Esophagus (tissue), 2 donors: ENCODE measurements around the gene CSNK1A1. TPM values are rescaled to one million over a fixed set of nuclear protein-coding genes. Genes with fewer than 3 reads are reported as not detected.
"Not testable (repeated sequence)": the region's sequence is repeated elsewhere in the genome, so short reads cannot be mapped to it uniquely, and the experiment has no call there.

Experiments
- H3K27ac ChIP-seq, 2 donors: one replicate each; pipeline ENCODE4 v1.5.1; 2013; ENCODE audit warnings: low read depth in 2 of 2, mild to moderate bottlenecking in 2 of 2, inconsistent platforms in 1 of 2, low read length in 1 of 2, moderate library complexity in 1 of 2
- H3K27me3 ChIP-seq, 2 donors: one replicate each; pipeline ENCODE4 v1.6.1; 2013; ENCODE audit warnings: low read length in 2 of 2, control low read depth in 1 of 2, mild to moderate bottlenecking in 1 of 2; ENCODE audit not compliant: insufficient read depth in 2 of 2, control insufficient read depth in 1 of 2
- H3K36me3 ChIP-seq, 2 donors: one replicate each; pipeline ENCODE4 v1.6.1; 2013; ENCODE audit warnings: low read length in 1 of 2; ENCODE audit not compliant: control insufficient read depth in 2 of 2, insufficient read depth in 2 of 2
- H3K4me1 ChIP-seq, 2 donors: one replicate each; pipeline ENCODE4 v1.6.1; 2013; ENCODE audit warnings: low read length in 1 of 2; ENCODE audit not compliant: control insufficient read depth in 2 of 2, insufficient read depth in 2 of 2
- H3K4me3 ChIP-seq, 2 donors: one replicate each; pipeline ENCODE4 v1.5.1; 2013; ENCODE audit warnings: low read length in 2 of 2, mild to moderate bottlenecking in 2 of 2, low read depth in 1 of 2, moderate library complexity in 1 of 2
- H3K9me3 ChIP-seq, 2 donors: one replicate each; pipeline ENCODE4 v1.6.1; 2013; ENCODE audit warnings: mild to moderate bottlenecking in 2 of 2, low read depth in 1 of 2, low read length in 1 of 2, moderate library complexity in 1 of 2; ENCODE audit not compliant: control insufficient read depth in 2 of 2, insufficient read depth in 1 of 2
- WGBS, 2 donors: extraction: QIAGEN DNeasy Blood & Tissue Kit; methylation state at CpG; one replicate each; pipeline ENCODE4 v1.1.7; 2013; 5-methylcytosine and 5-hydroxymethylcytosine counted together
- polyA plus RNA-seq, 2 donors: library from polyadenylated mRNA; stranded (reverse); fragments of 200-250 nt; gene quantifications; one replicate each; pipeline ENCODE4 v1.2.3, GENCODE V29; 2013
- donor health status: healthy with polysubstance abuse.
- donor health status: Bipolar disorder and iron deficiency.

Gene CSNK1A1
- polyA plus RNA-seq, 2 donors = 81.1 to 91.8 TPM

DNA sequence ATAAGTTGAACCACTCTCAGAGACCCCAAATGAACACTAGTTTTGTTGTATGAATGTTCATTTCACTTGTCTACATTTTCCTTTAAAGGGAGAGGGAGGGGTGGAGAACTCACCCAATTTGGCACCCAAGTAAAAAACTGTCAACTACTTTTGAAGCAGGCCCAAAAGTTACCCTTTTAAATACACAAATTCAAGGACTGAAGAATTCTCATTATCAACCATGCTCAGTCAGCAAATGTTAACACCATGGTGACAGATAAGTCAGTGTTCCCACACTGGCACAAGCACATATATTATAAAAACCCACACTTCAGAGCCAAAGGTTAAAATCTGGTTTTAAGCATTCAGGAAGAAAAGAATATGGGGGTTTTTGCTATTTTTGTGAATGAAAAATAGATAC is 31.6 kb downstream of the CSNK1A1 start:
- Histone ChIP-seq H3K27ac (no peak overlapping the region), H3K9me3 (no peaks in the 10 kb centered on the region), H3K27me3 (no peaks in the 10 kb centered on the region), H3K36me3 (peaks cover 0 to 9% of the 10 kb centered on the region in 2 donors), H3K4me1 (peaks cover 0 to 2% of the 10 kb centered on the region in 2 donors), H3K4me3 (no peak overlapping the region)

DNA sequence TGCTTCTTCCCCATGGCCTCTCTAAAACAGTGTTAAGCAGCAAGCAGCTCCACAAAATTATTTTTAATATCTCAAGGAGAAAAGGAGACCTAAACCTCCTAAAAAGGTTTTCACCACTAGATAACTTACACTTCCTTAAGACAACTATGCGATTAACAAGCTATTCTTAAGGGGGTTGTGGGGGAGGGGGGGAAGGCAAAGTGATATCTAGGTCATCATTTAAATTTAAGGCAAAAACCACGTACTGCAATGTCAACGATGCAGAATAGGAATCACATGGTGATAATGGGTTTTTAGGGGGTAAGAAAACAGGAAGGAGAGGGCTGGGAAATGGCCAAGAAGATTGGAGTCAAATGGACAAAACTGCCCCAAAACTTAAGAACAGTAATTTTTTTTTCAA is 32.6 kb downstream of the CSNK1A1 start:
- WGBS, 2 donors = 29 to 33% methylated on average over 3 of the region's 3 CpGs
- H3K4me3 ChIP-seq = no peak overlapping the region
- no peak overlapping the region for H3K27ac ChIP-seq
- H3K36me3 ChIP-seq = peaks cover 0 to 9% of the 10 kb centered on the region in 2 donors
- peaks cover 0 to 2% of the 10 kb centered on the region in 2 donors for H3K4me1 ChIP-seq
- no peaks in the 10 kb centered on the region for H3K9me3 ChIP-seq
- H3K27me3 ChIP-seq = no peaks in the 10 kb centered on the region

GRCh38 chr5:149517461-149518122 is 33.6 kb downstream of the CSNK1A1 start:
- H3K27me3 ChIP-seq = no peaks in the 10 kb centered on the region
- no peak overlapping the region for H3K27ac ChIP-seq
- no peak overlapping the region for H3K4me3 ChIP-seq
- peaks cover 0 to 2% of the 10 kb centered on the region in 2 donors for H3K4me1 ChIP-seq
- peaks cover 0 to 5% of the 10 kb centered on the region in 2 donors for H3K36me3 ChIP-seq
- H3K9me3 ChIP-seq = no peaks in the 10 kb centered on the region
- WGBS, 2 donors = 40 to 44% methylated on average over 5 of the region's 5 CpGs

DNA sequence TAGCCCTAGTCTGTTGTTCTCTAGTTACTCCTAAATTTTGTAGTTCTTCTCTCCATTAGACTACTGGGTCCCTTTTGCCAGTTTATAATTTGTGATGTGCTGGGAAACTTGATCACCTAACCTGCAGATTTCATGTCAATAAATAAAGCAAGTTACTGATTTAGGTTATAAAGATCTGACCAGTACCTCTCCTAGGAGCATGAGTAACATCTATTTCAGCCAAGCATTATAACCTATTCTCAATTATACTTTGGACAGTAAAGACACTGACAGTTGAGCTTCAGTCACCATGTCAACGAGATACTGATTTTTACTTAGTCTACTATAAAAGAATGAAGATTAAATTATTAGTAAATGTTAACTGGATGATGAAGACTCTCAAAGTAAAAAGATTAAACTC is 36.7 kb downstream of the CSNK1A1 start:
- Histone ChIP-seq H3K4me1 (peaks cover 0 to 2% of the 10 kb centered on the region in 2 donors), H3K27ac (no peak overlapping the region), H3K9me3 (no peaks in the 10 kb centered on the region), H3K36me3 (peaks cover under 1 to 9% of the 10 kb centered on the region in 2 donors), H3K27me3 (no peaks in the 10 kb centered on the region), H3K4me3 (no peak overlapping the region)
- 59 to 72% methylated on average over 1 of the region's 1 CpG for WGBS, 2 donors

DNA sequence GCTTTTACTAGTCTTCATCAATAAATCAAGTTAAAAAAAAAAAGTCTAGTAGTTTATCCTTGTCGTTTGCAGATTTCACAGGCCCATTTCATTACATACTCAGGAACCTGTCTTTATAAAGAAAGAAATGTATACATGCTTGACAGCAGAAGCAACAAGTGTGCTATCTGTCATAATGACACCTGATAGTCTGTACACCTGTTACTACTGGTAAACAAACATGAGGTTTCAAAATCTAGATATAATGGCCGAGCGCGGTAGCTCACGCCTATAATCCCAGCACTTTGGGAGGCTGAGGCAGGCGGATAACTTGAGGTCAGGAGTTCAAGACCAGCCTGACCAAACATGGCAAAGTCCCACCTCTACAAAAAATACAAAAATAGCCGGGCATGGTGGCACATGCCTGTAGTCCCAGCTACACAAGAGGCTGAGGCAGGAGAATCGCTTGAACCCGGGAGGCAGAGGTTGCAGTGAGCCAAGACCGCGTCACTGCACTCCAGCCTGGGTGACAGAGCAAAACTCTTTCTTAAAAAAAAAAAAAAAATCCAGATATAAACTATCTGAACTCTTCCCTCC is 37.8 kb downstream of the CSNK1A1 start:
- H3K27me3 ChIP-seq, H3K4me1 ChIP-seq, H3K4me3 ChIP-seq, H3K27ac ChIP-seq, H3K9me3 ChIP-seq: not testable (repeated sequence)
- H3K36me3 ChIP-seq = peaks cover 7 to 15% of the 10 kb centered on the region in 2 donors
- WGBS, 2 donors = 78 to 87% methylated on average over 11 of the region's 11 CpGs

- Histone ChIP-seq H3K27me3 (no peaks in the 10 kb centered on the region), H3K27ac (no peak overlapping the region), H3K4me1 (no peaks in the 10 kb centered on the region), H3K9me3 (no peaks in the 10 kb centered on the region), H3K36me3 (peaks cover 11 to 22% of the 10 kb centered on the region in 2 donors), H3K4me3 (no peak overlapping the region)
- WGBS, 2 donors = 88% methylated on average over 1 of the region's 1 CpG
These were observed 41.1 kb downstream of the CSNK1A1 start for GRCh38 chr5:149510136-149510535.

DNA sequence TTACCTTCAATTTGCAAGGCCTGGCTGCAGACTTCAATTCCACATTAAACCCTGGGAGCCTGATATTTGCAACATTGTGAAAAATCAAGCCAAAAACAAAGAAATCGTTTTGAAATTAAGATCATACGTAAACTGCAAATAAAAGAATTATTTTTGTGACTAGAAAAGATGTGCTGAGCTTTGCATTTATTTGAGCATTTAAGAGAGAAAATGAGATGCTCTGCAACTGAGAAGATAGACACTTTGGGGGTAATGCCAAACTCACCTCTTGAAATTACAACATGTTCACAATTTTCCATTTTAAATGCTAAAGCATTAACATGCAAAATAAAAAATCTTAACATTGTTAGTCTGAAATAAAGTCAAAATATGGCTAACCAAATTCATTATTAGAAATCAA is 46.6 kb downstream of the CSNK1A1 start:
- 82 to 89% methylated on average over 2 of the region's 2 CpGs for WGBS, 2 donors
- H3K36me3 ChIP-seq = peaks cover 11 to 19% of the 10 kb centered on the region in 2 donors
- H3K4me1 ChIP-seq = no peaks in the 10 kb centered on the region
- H3K4me3 ChIP-seq = no peak overlapping the region
- H3K9me3 ChIP-seq = no peaks in the 10 kb centered on the region
- no peak overlapping the region for H3K27ac ChIP-seq
- no peaks in the 10 kb centered on the region for H3K27me3 ChIP-seq

GRCh38 chr5:149503006-149503405 is 48.2 kb downstream of the CSNK1A1 start:
- H3K27ac ChIP-seq = no peak overlapping the region
- peaks cover 9 to 11% of the 10 kb centered on the region in 2 donors for H3K36me3 ChIP-seq
- H3K27me3 ChIP-seq = no peaks in the 10 kb centered on the region
- no peaks in the 10 kb centered on the region for H3K4me1 ChIP-seq
- no peaks in the 10 kb centered on the region for H3K9me3 ChIP-seq
- 91 to 95% methylated on average over 2 of the region's 2 CpGs for WGBS, 2 donors
- no peak overlapping the region for H3K4me3 ChIP-seq

DNA sequence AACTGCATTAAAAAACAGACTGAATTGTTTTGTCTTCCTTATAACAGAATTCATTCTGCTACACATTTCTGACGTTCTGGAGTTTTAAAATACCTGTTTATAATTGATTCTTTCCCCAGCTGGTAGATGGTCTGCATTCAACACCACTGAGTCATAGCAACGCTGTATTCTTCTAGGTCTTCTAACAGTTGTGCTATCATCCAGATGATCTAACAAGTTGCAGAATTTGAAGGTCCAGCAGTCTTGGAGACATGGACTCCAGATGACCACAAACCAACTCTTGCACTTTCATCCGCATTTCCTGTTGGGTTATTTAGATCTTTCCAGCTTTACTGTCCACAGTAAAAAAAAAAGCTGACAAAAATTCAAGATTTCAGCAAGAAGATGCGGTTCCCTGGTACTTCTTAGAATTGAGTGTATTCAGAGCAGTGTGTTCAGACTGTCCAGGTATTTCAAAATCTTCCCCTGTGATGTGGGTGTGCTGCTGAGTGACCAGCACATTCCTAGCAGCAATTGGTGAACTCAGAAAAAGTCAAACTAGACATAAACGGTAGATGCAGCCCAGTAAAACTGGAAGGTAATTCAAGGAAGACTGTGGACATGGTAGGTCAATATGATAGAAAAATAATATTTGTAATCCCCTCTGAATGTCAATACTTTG is 50.2 kb downstream of the CSNK1A1 start:
- no peaks in the 10 kb centered on the region for H3K27me3 ChIP-seq
- peaks cover 6% of the 10 kb centered on the region in 2 donors for H3K36me3 ChIP-seq
- no peak overlapping the region for H3K4me3 ChIP-seq
- WGBS, 2 donors = 82 to 84% methylated on average over 5 of the region's 5 CpGs
- no peaks in the 10 kb centered on the region for H3K4me1 ChIP-seq
- H3K9me3 ChIP-seq = no peaks in the 10 kb centered on the region
- no peak overlapping the region for H3K27ac ChIP-seq
